Stimulated activated memory B cell treated with anti-CD40 and anti-IgM and Interleukin-4, amounts not matched to agents 10 μg/mL and 1 μg/mL and 100 μg/mL, for 72 hours (primary cell): ENCODE measurements around the gene UGGT1.

Source experiments
- ATAC-seq: fragments of 150-1000 bp; cut with Tn5 transposase; 2 replicates; pipeline ENCODE4 v1.10.0; 2021
- H3K27ac Mint-ChIP-seq: one replicate; pipeline ENCODE4 v1.8.0; 2022; ENCODE audit warnings: mild to moderate bottlenecking, mixed read lengths
- H3K27me3 Mint-ChIP-seq: one replicate; pipeline ENCODE4 v1.8.0; 2022; ENCODE audit warnings: mixed read lengths
- H3K36me3 Mint-ChIP-seq: one replicate; pipeline ENCODE4 v1.8.0; 2022; ENCODE audit warnings: mixed read lengths
- H3K4me1 Mint-ChIP-seq: one replicate; pipeline ENCODE4 v1.8.0; 2022; ENCODE audit warnings: mixed read lengths
- H3K4me3 Mint-ChIP-seq: one replicate; pipeline ENCODE4 v1.8.0; 2022; ENCODE audit warnings: mild to moderate bottlenecking, moderate library complexity, mixed read lengths
- H3K9me3 Mint-ChIP-seq: one replicate; pipeline ENCODE4 v1.8.0; 2022; ENCODE audit warnings: mixed read lengths

UGGT1 gene

DNA sequence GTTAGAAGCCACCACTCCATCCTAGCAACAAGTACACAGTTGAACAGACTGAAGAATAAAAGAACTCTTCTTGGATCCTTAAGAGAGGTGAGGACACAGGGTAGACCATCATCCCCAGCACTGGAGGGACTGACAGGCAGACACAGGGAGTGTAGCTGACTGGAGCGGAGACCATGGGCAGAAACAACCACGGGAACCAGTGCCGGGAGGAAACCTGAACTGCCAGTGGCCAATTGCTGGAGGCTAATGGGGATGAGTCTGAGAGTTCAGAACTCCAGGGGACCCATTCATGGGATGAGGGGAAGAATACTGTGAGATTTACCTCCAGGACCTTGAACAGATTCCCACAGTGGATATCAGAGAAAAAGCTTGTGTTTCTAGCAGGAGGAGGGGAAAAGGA is 150.9 kb downstream of the UGGT1 start:
- Mint-ChIP-seq H3K36me3 (no peaks in the 10 kb centered on the region), H3K4me3 (no peak overlapping the region), H3K27ac (no peak overlapping the region), H3K4me1 (no peaks in the 10 kb centered on the region), H3K27me3 (peaks cover 12% of the 10 kb centered on the region), H3K9me3 (no peaks in the 10 kb centered on the region)
- no peak for ATAC-seq
